Cardiac muscle cell (in vitro differentiated cells and primary cell): ENCODE results near the gene CIBAR2. TPM values are rescaled to one million over a fixed set of nuclear protein-coding genes. Genes with fewer than 3 reads are reported as not detected.
"Not testable (repeated sequence)": the region's sequence is repeated elsewhere in the genome, so short reads cannot be mapped to it uniquely, and the experiment has no call there.

Source experiments
- DNase-seq, 2 donors: peaks; one replicate each; pipeline versions ENCODE4 v3.0.0 to v3.0.0-alpha.2; 2010 to 2017; ENCODE audit warnings: low read depth in 1 of 2, low spot score in 1 of 2
- H3K27ac ChIP-seq: fragments of 200-600 bp; sonication (generic); 2 replicates; pipeline ENCODE4 v1.5.1; 2016
- H3K27me3 ChIP-seq: fragments of 200-600 bp; sonication (generic); 2 replicates; pipeline ENCODE4 v1.6.0; 2016; ENCODE audit warnings: control low read depth
- H3K36me3 ChIP-seq: fragments of 200-600 bp; sonication (generic); 2 replicates; pipeline ENCODE4 v1.5.1; 2016; ENCODE audit warnings: control low read depth
- H3K4me1 ChIP-seq: fragments of 200-600 bp; sonication (generic); 2 replicates; pipeline ENCODE4 v1.8.1; 2017; ENCODE audit warnings: low read depth, mild to moderate bottlenecking, mixed run types
- H3K4me3 ChIP-seq: fragments of 200-600 bp; sonication (generic); 2 replicates; pipeline ENCODE4 v1.5.1; 2016; ENCODE audit warnings: mild to moderate bottlenecking
- H3K9me3 ChIP-seq: fragments of 200-600 bp; sonication (generic); 2 replicates; pipeline ENCODE4 v1.5.1; 2017; ENCODE audit warnings: low read depth, mild to moderate bottlenecking, control low read depth
- polyA plus RNA-seq: library from polyadenylated mRNA; unstranded; fragments of >200 nt; fragmentation: Nextera tagmentation; extraction: Ambion mirVana; gene quantifications from 2 replicates; pipeline ENCODE4 v1.2.1, GENCODE V29; 2016
- total RNA-seq: library from RNA; depleted of rRNA; stranded (reverse); fragments of >200 nt; gene quantifications from 2 replicates; pipeline ENCODE4 v1.2.3, GENCODE V29; 2016
- TF ChIP-seq, protein P1 (sequence below): IDR thresholded peaks from 2 replicates; pipeline ENCODE4 v1.5.1; 2012; ENCODE audit warnings: low read depth, mild to moderate bottlenecking, low read length

The CIBAR2 gene
- total and polyA plus RNA-seq, 2 experiments from 2014 or later = not detected

DNA sequence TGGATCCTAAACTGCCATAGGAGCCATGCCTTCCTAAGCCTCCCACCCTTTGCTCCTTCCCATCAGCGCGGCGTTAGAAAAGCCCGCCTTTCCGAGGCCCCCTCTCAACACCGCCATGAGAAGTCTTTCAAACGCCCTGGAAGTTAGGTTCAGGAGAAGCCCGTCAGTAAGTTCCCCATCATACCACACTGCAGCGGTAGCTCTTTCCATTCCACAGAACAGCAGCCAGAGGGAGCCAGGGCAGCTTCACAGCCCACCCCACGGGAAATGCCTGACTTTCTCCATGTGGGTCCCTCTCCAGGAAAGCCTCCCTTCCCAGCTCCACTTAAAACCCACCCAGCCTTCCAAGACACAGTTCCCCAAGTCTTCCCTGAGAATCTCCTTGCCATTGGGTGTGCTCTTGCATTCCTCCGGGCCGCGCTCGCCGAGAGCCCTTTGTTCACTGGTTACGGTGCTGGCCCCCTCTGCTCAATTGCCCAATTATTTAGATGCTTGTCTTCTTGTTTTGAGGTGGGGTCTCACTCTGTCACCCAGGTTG, 56.0 kb downstream of the CIBAR2 start:
- H3K4me1 ChIP-seq = peaks cover 43% of the 10 kb centered on the region
- H3K9me3 ChIP-seq = no peaks in the 10 kb centered on the region
- no peaks in the 10 kb centered on the region for H3K36me3 ChIP-seq
- peak; percentile 48 to 49 for DNase-seq
- H3K4me3 ChIP-seq = no peak overlapping the region
- peak overlapping the region; percentile 89 for H3K27ac ChIP-seq
- TF ChIP-seq, protein P1, sequence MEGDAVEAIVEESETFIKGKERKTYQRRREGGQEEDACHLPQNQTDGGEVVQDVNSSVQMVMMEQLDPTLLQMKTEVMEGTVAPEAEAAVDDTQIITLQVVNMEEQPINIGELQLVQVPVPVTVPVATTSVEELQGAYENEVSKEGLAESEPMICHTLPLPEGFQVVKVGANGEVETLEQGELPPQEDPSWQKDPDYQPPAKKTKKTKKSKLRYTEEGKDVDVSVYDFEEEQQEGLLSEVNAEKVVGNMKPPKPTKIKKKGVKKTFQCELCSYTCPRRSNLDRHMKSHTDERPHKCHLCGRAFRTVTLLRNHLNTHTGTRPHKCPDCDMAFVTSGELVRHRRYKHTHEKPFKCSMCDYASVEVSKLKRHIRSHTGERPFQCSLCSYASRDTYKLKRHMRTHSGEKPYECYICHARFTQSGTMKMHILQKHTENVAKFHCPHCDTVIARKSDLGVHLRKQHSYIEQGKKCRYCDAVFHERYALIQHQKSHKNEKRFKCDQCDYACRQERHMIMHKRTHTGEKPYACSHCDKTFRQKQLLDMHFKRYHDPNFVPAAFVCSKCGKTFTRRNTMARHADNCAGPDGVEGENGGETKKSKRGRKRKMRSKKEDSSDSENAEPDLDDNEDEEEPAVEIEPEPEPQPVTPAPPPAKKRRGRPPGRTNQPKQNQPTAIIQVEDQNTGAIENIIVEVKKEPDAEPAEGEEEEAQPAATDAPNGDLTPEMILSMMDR = peak; percentile 58
- H3K27me3 ChIP-seq = no peaks in the 10 kb centered on the region

DNA sequence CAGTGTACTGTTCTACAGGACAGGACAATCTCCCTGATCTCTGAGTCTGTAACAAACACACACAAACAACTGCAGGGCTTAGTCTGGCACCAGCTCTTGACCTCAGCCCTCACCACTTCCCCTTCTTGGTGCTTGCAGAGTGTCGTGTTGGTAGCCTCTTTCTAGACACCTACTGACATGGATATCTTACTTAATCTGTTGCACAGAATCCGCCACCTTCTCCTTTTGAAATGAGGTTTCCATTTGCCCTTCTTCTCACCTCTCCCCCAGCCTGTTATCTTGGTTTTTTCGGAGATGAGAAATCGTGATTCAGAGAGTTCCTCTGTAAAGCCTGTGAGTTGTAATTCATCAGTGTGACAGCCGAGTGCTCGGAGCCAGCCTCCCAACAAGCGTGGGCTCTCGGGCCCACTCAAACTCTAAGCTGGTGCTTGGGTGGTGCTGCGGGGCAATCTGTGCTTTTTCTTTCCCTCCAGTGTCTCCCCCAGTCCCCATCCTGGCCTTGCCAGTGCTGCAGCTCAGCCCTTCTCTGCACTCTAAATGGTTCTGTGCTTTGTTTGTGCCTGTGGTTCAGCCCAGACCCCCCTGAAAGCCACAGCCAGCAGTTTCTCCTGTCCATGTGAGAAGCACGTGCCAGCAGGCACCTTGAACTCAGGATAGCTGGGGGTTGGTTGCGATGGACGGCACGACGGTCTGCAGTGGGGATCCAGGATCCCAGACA, 56.6 kb downstream of the CIBAR2 start:
- H3K27ac ChIP-seq = peak overlapping the region; percentile 89
- DNase-seq = peak; percentile 61 to 72
- H3K4me3 ChIP-seq = no peak overlapping the region

DNA sequence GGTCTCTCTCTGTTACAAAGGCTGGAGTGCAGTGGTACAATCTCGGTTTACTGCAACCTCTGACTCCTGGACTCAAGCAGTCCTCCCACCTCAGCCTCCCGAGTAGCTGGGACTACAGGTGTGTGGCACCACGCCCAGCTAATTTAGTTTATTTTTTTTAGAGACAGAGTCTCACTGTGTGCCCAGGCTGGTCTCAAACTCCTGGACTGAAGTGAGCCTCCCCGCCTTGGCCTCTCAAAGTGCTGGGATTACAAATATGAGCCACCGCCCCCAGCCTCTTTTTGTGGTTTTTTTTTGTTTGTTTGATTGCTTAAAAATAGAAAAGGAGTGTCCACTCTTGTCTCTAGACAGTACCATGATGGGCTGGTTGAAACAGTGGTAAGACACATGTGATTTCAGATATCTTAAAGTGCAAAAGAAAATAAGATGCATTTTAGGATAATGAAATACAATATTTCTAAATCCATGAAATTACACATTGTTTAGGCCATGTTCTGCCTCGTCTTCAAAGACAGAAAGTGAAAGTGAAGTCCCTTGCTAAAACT, 57.3 kb downstream of the CIBAR2 start:
- Histone ChIP-seq H3K4me3 (no peak overlapping the region), H3K9me3 (no peaks in the 10 kb centered on the region), H3K4me1 (peaks cover 42% of the 10 kb centered on the region), H3K36me3 (no peaks in the 10 kb centered on the region), H3K27me3 (no peaks in the 10 kb centered on the region), H3K27ac (peak overlapping the region; percentile 89)
- TF ChIP-seq, protein P1 = no peak
- DNase-seq = no peak

More for the DNA sequence above, 56.6 kb downstream of the CIBAR2 start:
- Histone ChIP-seq H3K36me3 (no peaks in the 10 kb centered on the region), H3K9me3 (no peaks in the 10 kb centered on the region), H3K27me3 (no peaks in the 10 kb centered on the region), H3K4me1 (peaks cover 42% of the 10 kb centered on the region)
- TF ChIP-seq, protein P1 = no peak

DNA sequence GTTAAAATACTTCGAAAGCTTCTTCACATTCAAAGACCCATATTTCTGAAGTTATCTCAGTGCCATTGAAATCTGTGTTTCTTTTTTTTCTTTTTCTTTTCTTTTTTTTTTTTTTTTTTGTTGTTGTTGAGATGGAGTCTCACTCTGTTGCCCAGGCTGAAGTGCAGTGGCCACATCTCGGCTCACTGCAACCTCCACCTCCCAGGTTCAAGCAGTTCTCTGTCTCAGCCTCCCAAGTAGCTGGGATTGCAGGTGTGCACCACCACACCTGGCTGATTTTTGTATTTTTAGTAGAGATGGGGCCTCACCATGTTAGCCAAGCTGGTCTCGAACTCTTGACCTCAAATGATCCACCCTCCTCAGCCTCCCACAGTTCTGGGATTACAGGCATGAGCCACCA, 58.0 kb downstream of the CIBAR2 start:
- H3K9me3 ChIP-seq, DNase-seq, H3K27me3 ChIP-seq, H3K4me3 ChIP-seq, H3K36me3 ChIP-seq: not testable (repeated sequence)
- peaks cover 38% of the 10 kb centered on the region for H3K4me1 ChIP-seq
- H3K27ac ChIP-seq = peak overlapping the region; percentile 89

DNA sequence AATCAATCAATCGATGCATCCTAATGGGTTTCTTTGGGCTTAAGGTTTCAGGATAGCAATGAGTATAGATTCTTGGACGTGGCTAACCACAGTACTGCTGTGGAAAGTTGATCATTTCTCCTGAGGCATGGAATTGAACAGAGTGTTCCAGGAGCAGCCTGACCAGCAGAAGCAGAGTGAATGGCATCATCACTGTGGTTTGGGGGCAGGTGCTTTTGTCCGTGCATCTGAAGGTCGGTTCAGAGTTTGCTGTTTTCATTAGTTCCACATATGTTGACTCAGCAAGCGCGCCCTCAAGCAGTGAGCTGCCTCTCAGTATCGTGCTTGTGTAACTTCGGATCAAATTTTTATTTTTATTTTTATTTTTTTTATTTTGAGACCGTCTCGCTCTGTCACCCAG, 59.7 kb downstream of the CIBAR2 start:
- TF ChIP-seq, protein P1 = no peak
- DNase-seq = no peak

DNA sequence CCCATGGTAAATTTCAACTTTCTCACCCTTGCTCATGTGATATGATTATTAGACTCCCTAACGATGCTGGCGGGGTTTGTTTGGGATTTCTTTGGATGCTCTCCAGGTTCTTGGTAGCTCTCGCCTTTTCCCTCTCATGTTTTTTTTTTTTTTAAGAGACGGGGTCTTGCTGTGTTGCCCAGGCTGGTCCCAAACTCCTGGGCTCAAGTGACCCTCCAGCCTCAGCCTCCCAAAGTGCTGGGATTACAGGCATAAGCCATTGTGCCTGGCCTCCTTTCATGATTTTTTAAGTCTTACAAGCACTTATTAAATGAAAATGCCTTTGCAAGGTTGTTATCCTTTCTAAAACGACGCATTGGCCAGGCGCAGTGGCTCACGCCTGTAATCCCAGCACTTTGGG, 60.6 kb downstream of the CIBAR2 start:
- H3K36me3 ChIP-seq = no peaks in the 10 kb centered on the region
- no peak overlapping the region for H3K4me3 ChIP-seq

More for the DNA sequence above, 59.7 kb downstream of the CIBAR2 start:
- Histone ChIP-seq H3K36me3 (no peaks in the 10 kb centered on the region), H3K27me3 (no peaks in the 10 kb centered on the region), H3K9me3 (no peaks in the 10 kb centered on the region), H3K4me1 (peaks cover 34% of the 10 kb centered on the region), H3K27ac (no peak overlapping the region), H3K4me3 (no peak overlapping the region)

More for the DNA sequence above, 60.6 kb downstream of the CIBAR2 start:
- H3K27ac ChIP-seq = no peak overlapping the region
- no peaks in the 10 kb centered on the region for H3K9me3 ChIP-seq
- DNase-seq = no peak
- TF ChIP-seq, protein P1 = no peak
- no peaks in the 10 kb centered on the region for H3K27me3 ChIP-seq
- H3K4me1 ChIP-seq = peaks cover 34% of the 10 kb centered on the region
